Measurements from ENCODE around the gene BICRAL.

Gene BICRAL

GRCh38 chr6:42817907-42818306 lies 36.1 kb downstream of the BICRAL start:
- Histone ChIP-seq H3K27me3 (ENCODE audit: control insufficient read depth in 2 of 2, insufficient read depth in 2 of 2, low read length in 2 of 2) (no peaks in the 10 kb centered on the region), H3K4me3 (ENCODE audit: low read length in 2 of 2) (no peak overlapping the region), H3K36me3 (ENCODE audit: control insufficient read depth in 2 of 2, insufficient read depth in 2 of 2, low read length in 2 of 2) (peaks cover 3 to 6% of the 10 kb centered on the region in 2 donors), H3K27ac (ENCODE audit: low read depth in 2 of 2, low read length in 2 of 2) (no peak overlapping the region), H3K4me1 (ENCODE audit: control insufficient read depth in 2 of 2, insufficient read depth in 2 of 2, low read length in 2 of 2) (no peaks in the 10 kb centered on the region), H3K9me3 (ENCODE audit: control insufficient read depth in 2 of 2, low read length in 2 of 2) (no peaks in the 10 kb centered on the region), H3K9ac (ENCODE audit: low read depth in 1 of 2, low read length in 2 of 2) (no peak overlapping the region)

GRCh38 chr6:42818416-42818815 lies 36.6 kb downstream of the BICRAL start:
- Histone ChIP-seq H3K27me3 (ENCODE audit: control insufficient read depth in 2 of 2, insufficient read depth in 2 of 2, low read length in 2 of 2) (no peaks in the 10 kb centered on the region), H3K4me1 (ENCODE audit: control insufficient read depth in 2 of 2, insufficient read depth in 2 of 2, low read length in 2 of 2) (no peaks in the 10 kb centered on the region), H3K4me3 (ENCODE audit: low read length in 2 of 2) (no peak overlapping the region), H3K36me3 (ENCODE audit: control insufficient read depth in 2 of 2, insufficient read depth in 2 of 2, low read length in 2 of 2) (peaks cover 7% of the 10 kb centered on the region in 2 donors), H3K27ac (ENCODE audit: low read depth in 2 of 2, low read length in 2 of 2) (no peak overlapping the region), H3K9me3 (ENCODE audit: control insufficient read depth in 2 of 2, low read length in 2 of 2) (no peaks in the 10 kb centered on the region), H3K9ac (ENCODE audit: low read depth in 1 of 2, low read length in 2 of 2) (no peak overlapping the region)

DNA sequence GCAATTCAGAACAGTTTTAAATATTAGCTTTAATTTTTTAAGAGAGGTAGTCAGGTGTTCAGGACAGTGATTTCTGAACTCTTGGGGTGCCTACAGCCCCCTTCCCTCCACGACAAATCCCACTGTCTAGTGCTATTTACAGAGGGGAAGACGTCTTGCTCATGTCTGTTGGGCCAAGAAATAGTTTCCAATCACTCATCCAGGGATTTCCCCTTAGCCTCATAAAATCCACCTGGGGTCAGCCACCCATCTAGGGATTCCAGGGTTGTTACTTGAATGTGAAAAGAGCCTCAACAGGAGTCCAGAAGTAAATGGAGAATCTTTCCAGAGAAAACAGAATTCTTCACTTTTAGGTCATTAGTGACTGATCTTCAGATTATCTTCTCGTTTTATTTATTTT lies 37.0 kb downstream of the BICRAL start:
- no peak overlapping the region for H3K4me3 ChIP-seq (ENCODE audit: low read length in 2 of 2)
- H3K27ac ChIP-seq (ENCODE audit: low read depth in 2 of 2, low read length in 2 of 2): no peak overlapping the region

DNA sequence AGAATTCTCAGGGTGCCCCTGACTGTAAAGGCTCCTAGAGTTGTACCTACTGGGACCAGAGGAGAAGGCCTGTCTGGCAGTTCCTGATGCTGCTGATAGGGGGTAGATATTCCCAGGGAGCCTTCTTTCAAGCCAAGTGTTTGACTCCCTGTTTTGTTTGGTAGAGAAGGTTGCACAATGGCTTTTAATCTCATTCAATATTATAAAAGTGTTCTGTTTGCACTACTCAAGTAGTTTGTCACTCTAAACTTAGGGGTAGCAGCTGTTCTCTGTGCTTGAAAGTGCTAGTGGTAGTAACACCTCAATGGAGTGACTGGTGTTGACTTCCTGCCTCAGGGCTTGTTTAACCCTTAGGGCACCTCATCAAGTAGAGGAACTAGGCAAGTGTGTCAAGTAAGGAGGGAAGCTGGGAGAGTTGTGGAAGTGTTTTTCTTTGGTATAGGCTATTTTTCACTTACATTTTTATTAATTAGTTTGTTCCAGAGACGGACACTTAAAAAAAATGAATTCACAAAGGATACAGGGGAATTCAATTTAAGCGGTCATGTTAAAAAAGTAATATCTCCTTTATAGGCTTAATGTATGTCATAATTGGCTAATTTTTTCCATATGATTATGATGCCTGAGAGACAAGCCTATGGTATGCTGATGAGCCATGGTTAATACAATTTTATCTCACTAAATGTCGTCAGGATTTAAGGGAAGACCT lies 38.1 kb downstream of the BICRAL start:
- H3K9ac ChIP-seq (ENCODE audit: low read depth in 1 of 2, low read length in 2 of 2): no peak overlapping the region
- no peaks in the 10 kb centered on the region for H3K4me1 ChIP-seq (ENCODE audit: control insufficient read depth in 2 of 2, insufficient read depth in 2 of 2, low read length in 2 of 2)
- H3K36me3 ChIP-seq (ENCODE audit: control insufficient read depth in 2 of 2, insufficient read depth in 2 of 2, low read length in 2 of 2): peaks cover 10% of the 10 kb centered on the region in 2 donors
- no peaks in the 10 kb centered on the region for H3K27me3 ChIP-seq (ENCODE audit: control insufficient read depth in 2 of 2, insufficient read depth in 2 of 2, low read length in 2 of 2)
- no peak overlapping the region for H3K4me3 ChIP-seq (ENCODE audit: low read length in 2 of 2)
- H3K9me3 ChIP-seq (ENCODE audit: control insufficient read depth in 2 of 2, low read length in 2 of 2): no peaks in the 10 kb centered on the region
- H3K27ac ChIP-seq (ENCODE audit: low read depth in 2 of 2, low read length in 2 of 2): peak overlapping the region in 1 of 2 donors; percentile 56

More for the DNA sequence above, 37.0 kb downstream of the BICRAL start:
- Histone ChIP-seq H3K27me3 (ENCODE audit: control insufficient read depth in 2 of 2, insufficient read depth in 2 of 2, low read length in 2 of 2) (no peaks in the 10 kb centered on the region), H3K4me1 (ENCODE audit: control insufficient read depth in 2 of 2, insufficient read depth in 2 of 2, low read length in 2 of 2) (no peaks in the 10 kb centered on the region), H3K9ac (ENCODE audit: low read depth in 1 of 2, low read length in 2 of 2) (no peak overlapping the region), H3K9me3 (ENCODE audit: control insufficient read depth in 2 of 2, low read length in 2 of 2) (no peaks in the 10 kb centered on the region), H3K36me3 (ENCODE audit: control insufficient read depth in 2 of 2, insufficient read depth in 2 of 2, low read length in 2 of 2) (peaks cover 7% of the 10 kb centered on the region in 2 donors)

- Histone ChIP-seq H3K27ac (ENCODE audit: low read depth in 2 of 2, low read length in 2 of 2) (peak overlapping the region; percentile 45 to 56), H3K9ac (ENCODE audit: low read depth in 1 of 2, low read length in 2 of 2) (peak overlapping the region in 1 of 2 donors; percentile 34)
Observed at GRCh38 chr6:42820512-42821340, 38.9 kb downstream of the BICRAL start.

DNA sequence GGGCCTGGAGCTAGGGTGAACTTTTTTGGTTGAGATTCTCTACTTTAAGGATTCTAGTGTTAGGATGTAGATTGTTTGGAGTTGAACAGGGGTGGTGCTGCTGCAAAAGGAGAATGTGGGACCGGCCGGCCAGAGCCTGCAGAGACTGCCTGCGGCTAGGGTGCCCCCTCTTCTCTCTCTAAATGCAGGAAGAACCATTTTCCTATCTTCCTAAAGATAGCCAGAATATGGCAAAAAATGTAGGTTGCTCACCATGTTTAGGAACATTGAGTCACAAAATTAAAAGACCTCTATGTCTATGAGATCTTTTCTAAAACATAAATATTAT lies 39.5 kb downstream of the BICRAL start:
- no peaks in the 10 kb centered on the region for H3K27me3 ChIP-seq (ENCODE audit: control insufficient read depth in 2 of 2, insufficient read depth in 2 of 2, low read length in 2 of 2)
- peak overlapping the region in 1 of 2 donors; percentile 34 for H3K9ac ChIP-seq (ENCODE audit: low read depth in 1 of 2, low read length in 2 of 2)
- no peaks in the 10 kb centered on the region for H3K4me1 ChIP-seq (ENCODE audit: control insufficient read depth in 2 of 2, insufficient read depth in 2 of 2, low read length in 2 of 2)
- H3K27ac ChIP-seq (ENCODE audit: low read depth in 2 of 2, low read length in 2 of 2): peak overlapping the region in 1 of 2 donors; percentile 45
- H3K4me3 ChIP-seq (ENCODE audit: low read length in 2 of 2): peak overlapping the region in 1 of 2 donors; percentile 16
- no peaks in the 10 kb centered on the region for H3K9me3 ChIP-seq (ENCODE audit: control insufficient read depth in 2 of 2, low read length in 2 of 2)
- H3K36me3 ChIP-seq (ENCODE audit: control insufficient read depth in 2 of 2, insufficient read depth in 2 of 2, low read length in 2 of 2): peaks cover 10 to 11% of the 10 kb centered on the region in 2 donors

More at GRCh38 chr6:42820512-42821340, 38.9 kb downstream of the BICRAL start:
- Histone ChIP-seq H3K9me3 (ENCODE audit: control insufficient read depth in 2 of 2, low read length in 2 of 2) (no peaks in the 10 kb centered on the region), H3K36me3 (ENCODE audit: control insufficient read depth in 2 of 2, insufficient read depth in 2 of 2, low read length in 2 of 2) (peaks cover 10% of the 10 kb centered on the region in 2 donors), H3K4me3 (ENCODE audit: low read length in 2 of 2) (peak overlapping the region in 1 of 2 donors; percentile 16), H3K27me3 (ENCODE audit: control insufficient read depth in 2 of 2, insufficient read depth in 2 of 2, low read length in 2 of 2) (no peaks in the 10 kb centered on the region), H3K4me1 (ENCODE audit: control insufficient read depth in 2 of 2, insufficient read depth in 2 of 2, low read length in 2 of 2) (no peaks in the 10 kb centered on the region)

GRCh38 chr6:42821846-42822245 lies 40.0 kb downstream of the BICRAL start:
- no peak overlapping the region for H3K9ac ChIP-seq (ENCODE audit: low read depth in 1 of 2, low read length in 2 of 2)

GRCh38 chr6:42829561-42830092 lies 47.8 kb downstream of the BICRAL start:
- Histone ChIP-seq H3K9ac (ENCODE audit: low read depth in 1 of 2, low read length in 2 of 2) (no peak overlapping the region), H3K4me3 (ENCODE audit: low read length in 2 of 2) (no peak overlapping the region), H3K4me1 (ENCODE audit: control insufficient read depth in 2 of 2, insufficient read depth in 2 of 2, low read length in 2 of 2) (no peaks in the 10 kb centered on the region), H3K27me3 (ENCODE audit: control insufficient read depth in 2 of 2, insufficient read depth in 2 of 2, low read length in 2 of 2) (no peaks in the 10 kb centered on the region), H3K36me3 (ENCODE audit: control insufficient read depth in 2 of 2, insufficient read depth in 2 of 2, low read length in 2 of 2) (peaks cover 27 to 38% of the 10 kb centered on the region in 2 donors), H3K27ac (ENCODE audit: low read depth in 2 of 2, low read length in 2 of 2) (no peak overlapping the region), H3K9me3 (ENCODE audit: control insufficient read depth in 2 of 2, low read length in 2 of 2) (no peaks in the 10 kb centered on the region)

More at GRCh38 chr6:42821846-42822245, 40.0 kb downstream of the BICRAL start:
- Histone ChIP-seq H3K36me3 (ENCODE audit: control insufficient read depth in 2 of 2, insufficient read depth in 2 of 2, low read length in 2 of 2) (peaks cover 10 to 14% of the 10 kb centered on the region in 2 donors), H3K27me3 (ENCODE audit: control insufficient read depth in 2 of 2, insufficient read depth in 2 of 2, low read length in 2 of 2) (no peaks in the 10 kb centered on the region), H3K9me3 (ENCODE audit: control insufficient read depth in 2 of 2, low read length in 2 of 2) (no peaks in the 10 kb centered on the region), H3K4me1 (ENCODE audit: control insufficient read depth in 2 of 2, insufficient read depth in 2 of 2, low read length in 2 of 2) (no peaks in the 10 kb centered on the region), H3K27ac (ENCODE audit: low read depth in 2 of 2, low read length in 2 of 2) (no peak overlapping the region), H3K4me3 (ENCODE audit: low read length in 2 of 2) (no peak overlapping the region)

DNA sequence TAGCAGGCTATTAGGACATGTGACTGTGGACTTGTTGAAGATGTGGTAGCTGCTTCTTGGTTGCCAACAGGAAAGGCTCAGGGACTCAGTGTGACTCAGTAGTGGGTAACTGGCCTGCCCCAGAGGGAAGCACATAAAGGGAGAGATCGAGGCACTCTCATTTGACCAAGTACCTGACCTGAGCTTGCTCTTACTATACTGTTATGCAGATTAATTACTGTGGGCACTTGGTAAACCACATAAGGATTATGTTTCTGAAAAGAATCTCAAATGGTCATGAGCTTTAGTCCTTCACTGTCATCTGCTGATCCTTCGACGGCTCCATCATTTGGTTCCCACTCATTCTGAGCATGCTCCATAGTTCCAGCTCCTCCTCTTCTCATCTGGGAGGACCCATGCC lies 49.4 kb downstream of the BICRAL start:
- Histone ChIP-seq H3K27ac (ENCODE audit: low read depth in 2 of 2, low read length in 2 of 2) (no peak overlapping the region), H3K9ac (ENCODE audit: low read depth in 1 of 2, low read length in 2 of 2) (no peak overlapping the region), H3K27me3 (ENCODE audit: control insufficient read depth in 2 of 2, insufficient read depth in 2 of 2, low read length in 2 of 2) (no peaks in the 10 kb centered on the region), H3K9me3 (ENCODE audit: control insufficient read depth in 2 of 2, low read length in 2 of 2) (no peaks in the 10 kb centered on the region), H3K4me3 (ENCODE audit: low read length in 2 of 2) (no peak overlapping the region), H3K36me3 (ENCODE audit: control insufficient read depth in 2 of 2, insufficient read depth in 2 of 2, low read length in 2 of 2) (peaks cover 32 to 42% of the 10 kb centered on the region in 2 donors), H3K4me1 (ENCODE audit: control insufficient read depth in 2 of 2, insufficient read depth in 2 of 2, low read length in 2 of 2) (no peaks in the 10 kb centered on the region)

DNA sequence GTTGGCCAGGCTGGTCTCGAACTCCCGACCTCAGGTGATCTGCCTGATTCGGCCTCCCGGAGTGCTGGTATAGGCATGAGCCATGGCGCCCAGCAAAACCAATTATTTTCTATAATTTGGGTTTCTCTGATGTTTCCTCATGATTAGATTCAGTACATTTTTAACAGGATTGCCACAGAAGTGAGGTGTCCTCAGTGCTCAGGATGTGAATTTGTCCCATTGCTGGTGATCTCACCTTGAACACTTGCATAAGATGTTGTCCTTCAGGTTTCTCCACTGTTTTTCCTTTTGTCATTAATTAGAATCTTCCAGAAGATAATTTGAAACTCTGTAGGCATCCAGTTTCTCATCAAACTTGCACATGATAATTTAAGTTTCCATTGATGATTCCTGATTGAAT lies 52.2 kb downstream of the BICRAL start:
- Histone ChIP-seq H3K27me3 (ENCODE audit: control insufficient read depth in 2 of 2, insufficient read depth in 2 of 2, low read length in 2 of 2) (no peaks in the 10 kb centered on the region), H3K9me3 (ENCODE audit: control insufficient read depth in 2 of 2, low read length in 2 of 2) (no peaks in the 10 kb centered on the region), H3K9ac (ENCODE audit: low read depth in 1 of 2, low read length in 2 of 2) (no peak overlapping the region), H3K4me3 (ENCODE audit: low read length in 2 of 2) (no peak overlapping the region), H3K36me3 (ENCODE audit: control insufficient read depth in 2 of 2, insufficient read depth in 2 of 2, low read length in 2 of 2) (peaks cover 20 to 23% of the 10 kb centered on the region in 2 donors), H3K4me1 (ENCODE audit: control insufficient read depth in 2 of 2, insufficient read depth in 2 of 2, low read length in 2 of 2) (no peaks in the 10 kb centered on the region), H3K27ac (ENCODE audit: low read depth in 2 of 2, low read length in 2 of 2) (no peak overlapping the region)

Data from mucosa of rectum (tissue), 2 donors.